HEK293 (cell line): Measurements from ENCODE around the gene SLC38A10.

Experiments
- CTCF ChIA-PET: fragments of 350-600 bp; formaldehyde crosslinking; extraction: SDS; loops from one replicate; lab custom pipeline; 2021; ENCODE audit warnings: antibody characterized with exemption; lab: Yijun Ruan, JAX
- POLR2A ChIA-PET: fragments of 300-600 bp; formaldehyde crosslinking; extraction: SDS; loops from one replicate; lab custom pipeline; 2020; ENCODE audit warnings: antibody characterized with exemption, inconsistent platforms; lab: Yijun Ruan, JAX
- H3K27ac ChIP-seq: fragments of 200-500 bp; sonication (Bioruptor generic); 2 replicates; pipeline ENCODE4 v1.5.1; 2014; ENCODE audit warnings: low read depth, low read length, control low read depth, inconsistent platforms; ENCODE audit errors: extremely low read depth
- H3K36me3 ChIP-seq, 2 experiments: fragments of 200-500 bp in 1 of 2; sonication (Bioruptor generic) in 1 of 2; 1 replicate in 1 of 2; 2 replicates in 1 of 2; pipeline ENCODE4 v1.5.1; 2014 to 2017; ENCODE audit warnings: inconsistent platforms in 2 of 2, low read length in 2 of 2; ENCODE audit not compliant: control insufficient read depth in 2 of 2, insufficient read depth in 1 of 2
- H3K4me1 ChIP-seq: fragments of 200-500 bp; sonication (Bioruptor generic); 2 replicates; pipeline ENCODE4 v1.5.1; 2014; ENCODE audit warnings: mild to moderate bottlenecking, low read length, inconsistent platforms; ENCODE audit not compliant: control insufficient read depth, insufficient read depth
- H3K4me3 ChIP-seq: 2 replicates; pipeline ENCODE4 v1.5.1; 2011; ENCODE audit warnings: low read depth, mild to moderate bottlenecking, control low read depth, low read length, moderate library complexity
- H3K9me3 ChIP-seq: fragments of 200-500 bp; sonication (Bioruptor generic); 2 replicates; pipeline ENCODE4 v1.5.1; 2014; ENCODE audit warnings: low read depth, low read length, inconsistent platforms; ENCODE audit not compliant: control insufficient read depth, insufficient read depth
- PBX3 ChIP-seq: sonication (generic); formaldehyde crosslinking; IDR thresholded peaks from 2 replicates; pipeline ENCODE4 v1.8.1; 2022; ENCODE audit warnings: mild to moderate bottlenecking, moderate library complexity, missing genetic modification reagents
- ZBTB11 ChIP-seq: fragments of 450-650 bp; formaldehyde crosslinking; conservative IDR thresholded peaks from 2 replicates; pipeline ENCODE4 v1.5.1; 2016; ENCODE audit warnings: low read depth, missing biosample characterization, missing genetic modification characterization
- ZBTB21 ChIP-seq: fragments of 450-650 bp; formaldehyde crosslinking; IDR thresholded peaks from 2 replicates; pipeline ENCODE4 v1.5.1; 2017; ENCODE audit warnings: missing biosample characterization, missing genetic modification characterization
- ZBTB44 ChIP-seq: fragments of 450-650 bp; IDR thresholded peaks from 2 replicates; pipeline ENCODE4 v1.5.1; 2018; ENCODE audit warnings: missing biosample characterization, mild to moderate bottlenecking, missing genetic modification characterization
- ZNF175 ChIP-seq: fragments of 450-650 bp; formaldehyde crosslinking; IDR thresholded peaks from 2 replicates; pipeline ENCODE4 v1.5.1; 2016; ENCODE audit warnings: missing biosample characterization, missing genetic modification characterization
- ZNF239 ChIP-seq: fragments of 450-650 bp; formaldehyde crosslinking; IDR thresholded peaks from 2 replicates; pipeline ENCODE4 v1.5.1; 2016; ENCODE audit warnings: missing biosample characterization, missing genetic modification characterization
- ZNF274 ChIP-seq, 2 experiments: fragments of 200-500 bp in 1 of 2; fragments of 450-650 bp in 1 of 2; sonication (Bioruptor generic) in 1 of 2; formaldehyde crosslinking in 1 of 2; IDR thresholded peaks; 2 replicates each; pipeline versions ENCODE4 v1.5.1 to v1.6.1; 2014 to 2016; ENCODE audit warnings: borderline replicate concordance in 1 of 2, inconsistent platforms in 1 of 2, low read length in 1 of 2, missing biosample characterization in 1 of 2, missing genetic modification characterization in 1 of 2
- ZNF398 ChIP-seq: fragments of 450-650 bp; formaldehyde crosslinking; IDR thresholded peaks from 2 replicates; pipeline ENCODE4 v1.5.1; 2017; ENCODE audit warnings: missing biosample characterization, missing genetic modification characterization
- ZNF416 ChIP-seq: fragments of 450-650 bp; formaldehyde crosslinking; IDR thresholded peaks from 2 replicates; pipeline ENCODE4 v1.5.1; 2016; ENCODE audit warnings: missing biosample characterization, missing genetic modification characterization
- ZNF449 ChIP-seq: fragments of 450-650 bp; formaldehyde crosslinking; IDR thresholded peaks from 2 replicates; pipeline ENCODE4 v1.5.1; 2017; ENCODE audit warnings: missing biosample characterization, mild to moderate bottlenecking, missing genetic modification characterization, moderate library complexity
- ZNF48 ChIP-seq: fragments of 450-650 bp; formaldehyde crosslinking; IDR thresholded peaks from 2 replicates; pipeline ENCODE4 v1.5.1; 2016; ENCODE audit warnings: missing biosample characterization, missing genetic modification characterization
- ZNF629 ChIP-seq: fragments of 450-650 bp; formaldehyde crosslinking; IDR thresholded peaks from 2 replicates; pipeline ENCODE4 v1.5.1; 2017; ENCODE audit warnings: missing biosample characterization, missing genetic modification characterization
- ZNF692 ChIP-seq: fragments of 450-650 bp; formaldehyde crosslinking; IDR thresholded peaks from 2 replicates; pipeline ENCODE4 v1.5.1; 2016; ENCODE audit warnings: missing biosample characterization, missing genetic modification characterization
- ZNF768 ChIP-seq: fragments of 450-650 bp; formaldehyde crosslinking; IDR thresholded peaks from 2 replicates; pipeline ENCODE4 v1.5.1; 2018; ENCODE audit warnings: missing biosample characterization, mild to moderate bottlenecking, missing genetic modification characterization
- ZNF791 ChIP-seq: fragments of 450-650 bp; formaldehyde crosslinking; IDR thresholded peaks from 2 replicates; pipeline ENCODE4 v1.5.1; 2016; ENCODE audit warnings: missing biosample characterization, missing genetic modification characterization
- ZNF830 ChIP-seq: fragments of 450-650 bp; IDR thresholded peaks from 2 replicates; pipeline ENCODE4 v1.5.0; 2018; ENCODE audit warnings: missing biosample characterization, missing genetic modification characterization, low read depth, mild to moderate bottlenecking, moderate library complexity

SLC38A10 gene

GRCh38 chr17:81261096-81261495, 34.0 kb downstream of the SLC38A10 start:
- no peaks in the 10 kb centered on the region for H3K4me1 ChIP-seq
- no peak overlapping the region for H3K27ac ChIP-seq
- no peak for TF ChIP-seq ZNF239 (tag by site-specific recombination)
- TF ChIP-seq ZNF398 (tag by site-specific recombination): no peak
- TF ChIP-seq ZBTB44 (tag by site-specific recombination): no peak
- no peak for TF ChIP-seq ZNF48 (tag by site-specific recombination)
- no peak for TF ChIP-seq ZNF791 (tag by site-specific recombination)
- TF ChIP-seq ZNF449: peak; percentile 53; the same call in 1 of the 2 replicates
- TF ChIP-seq ZNF274 (IDR thresholded peaks at IDR 0.05; ENCODE audit: low read length): no peak
- no peak for TF ChIP-seq ZNF274 (tag by site-specific recombination; IDR thresholded peaks at IDR 0.05; ENCODE audit: borderline replicate concordance)
- TF ChIP-seq PBX3 (CRISPR knock-in tag): no peak
- TF ChIP-seq ZNF692: no peak
- CTCF ChIA-PET: interaction anchor here (0.7 kb wide), 1 partner anchor 184 kb away, joined by 3 read pairs; no protein-coding TSS in a partner anchor
- H3K9me3 ChIP-seq: no peaks in the 10 kb centered on the region
- H3K36me3 ChIP-seq: peaks cover 0 to 87% of the 10 kb centered on the region in 2 experiments; a peak in 2 of 3 replicates
- H3K4me3 ChIP-seq: no peak overlapping the region
- POLR2A ChIA-PET: no interaction called here

- Histone ChIP-seq H3K27ac (no peak overlapping the region), H3K4me1 (no peaks in the 10 kb centered on the region), H3K4me3 (no peak overlapping the region), H3K9me3 (no peaks in the 10 kb centered on the region), H3K36me3 (peaks cover 0 to 83% of the 10 kb centered on the region in 2 experiments; a peak in 2 of 3 replicates)
- ChIA-PET CTCF (no interaction called here), POLR2A (no interaction called here)
- TF ChIP-seq ZBTB11 (tag by site-specific recombination) (no peak), ZNF791 (tag by site-specific recombination) (no peak), ZNF629 (no peak), ZNF416 (tag by site-specific recombination) (no peak), ZBTB21 (tag by site-specific recombination) (no peak), ZNF175 (tag by site-specific recombination) (no peak), ZNF768 (tag by site-specific recombination) (no peak), ZNF830 (tag by site-specific recombination) (no peak)
These were observed 34.5 kb downstream of the SLC38A10 start for GRCh38 chr17:81260641-81261040.
